Measurements from ENCODE around the gene CEP192. TPM values are rescaled to one million over a fixed set of nuclear protein-coding genes. Genes with fewer than 3 reads are reported as not detected.
"Not testable (repeated sequence)": the region's sequence is repeated elsewhere in the genome, so short reads cannot be mapped to it uniquely, and the experiment has no call there.

The CEP192 gene
- total RNA-seq, 1 donor from 2014 or later = 17.9 TPM

- Histone ChIP-seq H3K4me3 (no peak overlapping the region), H3K27me3 (no peaks in the 10 kb centered on the region), H3K9me3 (no peaks in the 10 kb centered on the region), H3K27ac (no peak overlapping the region), H3K36me3 (peaks cover 0 to 12% of the 10 kb centered on the region in 2 donors), H3K4me1 (peaks cover 23% of the 10 kb centered on the region)
- no peak for DNase-seq (ENCODE audit: extremely low spot score in 2 of 2)
- TF ChIP-seq POLR2AphosphoS5 (IDR thresholded peaks at IDR 0.05; ENCODE audit: insufficient read depth in 1 of 2, low read depth in 1 of 2) = no peak
- TF ChIP-seq CTCF (IDR thresholded peaks at IDR 0.05) = no peak
- TF ChIP-seq POLR2A (IDR thresholded peaks at IDR 0.05) = no peak
- intact Hi-C loops (cut with DNase I) = no loop called here
Observed at GRCh38 chr18:12996661-12997292, 5.6 kb downstream of the CEP192 start.

- intact Hi-C loops (cut with DNase I); H3K4me3 ChIP-seq: not testable (repeated sequence)
Observed at GRCh38 chr18:12997330-12997729, 6.2 kb downstream of the CEP192 start.

GRCh38 chr18:12998332-12999060 is 7.3 kb downstream of the CEP192 start:
- no peak for DNase-seq (ENCODE audit: extremely low spot score in 2 of 2)
- intact Hi-C loops (cut with DNase I) = no loop called here

More at GRCh38 chr18:12997330-12997729, 6.2 kb downstream of the CEP192 start:
- not testable (repeated sequence) for H3K9me3 ChIP-seq; H3K27me3 ChIP-seq; H3K27ac ChIP-seq; DNase-seq (ENCODE audit: extremely low spot score in 2 of 2)
- peaks cover 0 to 13% of the 10 kb centered on the region in 2 donors for H3K36me3 ChIP-seq
- H3K4me1 ChIP-seq = peaks cover 18% of the 10 kb centered on the region

GRCh38 chr18:13003466-13003896 is 12.3 kb downstream of the CEP192 start:
- Histone ChIP-seq H3K36me3 (peaks cover 0 to 14% of the 10 kb centered on the region in 2 donors), H3K27me3 (no peaks in the 10 kb centered on the region), H3K27ac (no peak overlapping the region), H3K4me3 (no peak overlapping the region), H3K9me3 (no peaks in the 10 kb centered on the region), H3K4me1 (peaks cover 4% of the 10 kb centered on the region)
- intact Hi-C loops (cut with DNase I) = no loop called here
- TF ChIP-seq POLR2A (IDR thresholded peaks at IDR 0.05) (no peak), POLR2AphosphoS5 (IDR thresholded peaks at IDR 0.05; ENCODE audit: insufficient read depth in 1 of 2, low read depth in 1 of 2) (no peak), CTCF (IDR thresholded peaks at IDR 0.05) (no peak)
- DNase-seq (ENCODE audit: extremely low spot score in 2 of 2) = no peak

More at GRCh38 chr18:12998332-12999060, 7.3 kb downstream of the CEP192 start:
- Histone ChIP-seq H3K4me3 (no peak overlapping the region), H3K4me1 (peaks cover 9% of the 10 kb centered on the region), H3K27ac (no peak overlapping the region), H3K9me3 (no peaks in the 10 kb centered on the region), H3K27me3 (no peaks in the 10 kb centered on the region), H3K36me3 (peaks cover 0 to 13% of the 10 kb centered on the region in 2 donors)
- no peak for TF ChIP-seq CTCF (IDR thresholded peaks at IDR 0.05)
- TF ChIP-seq POLR2A (IDR thresholded peaks at IDR 0.05) = no peak
- TF ChIP-seq POLR2AphosphoS5 (IDR thresholded peaks at IDR 0.05; ENCODE audit: insufficient read depth in 1 of 2, low read depth in 1 of 2) = no peak

- Histone ChIP-seq H3K9me3 (no peaks in the 10 kb centered on the region), H3K4me1 (no peaks in the 10 kb centered on the region), H3K27me3 (no peaks in the 10 kb centered on the region), H3K36me3 (peaks cover 0 to 18% of the 10 kb centered on the region in 2 donors), H3K27ac (no peak overlapping the region), H3K4me3 (no peak overlapping the region)
- TF ChIP-seq POLR2A (IDR thresholded peaks at IDR 0.05) = no peak
- no peak for TF ChIP-seq CTCF (IDR thresholded peaks at IDR 0.05)
- TF ChIP-seq POLR2AphosphoS5 (IDR thresholded peaks at IDR 0.05; ENCODE audit: insufficient read depth in 1 of 2, low read depth in 1 of 2) = no peak
- intact Hi-C loops (cut with DNase I) = no loop called here
- DNase-seq (ENCODE audit: extremely low spot score in 2 of 2) = no peak
Observed at GRCh38 chr18:13004396-13004795, 13.2 kb downstream of the CEP192 start.

Measured in vagina (tissue), 2 donors.